Body of pancreas (tissue), 4 donors: ENCODE data around the gene AGAP1.

Experiments
- POLR2A ChIP-seq, 3 donors: fragments of 450-650 bp; IDR thresholded peaks; one replicate each; pipeline ENCODE4 v1.6.1; 2016; ENCODE audit warnings: antibody characterized with exemption in 3 of 3, mild to moderate bottlenecking in 2 of 3
- TF ChIP-seq, protein P1 (sequence below), 7 experiments: fragments of 450-650 bp in 4 of 7; fragments of 200-600 bp in 3 of 7; sonication (generic) in 3 of 7; IDR thresholded peaks; one replicate each; pipeline ENCODE4 v1.5.1; 2016 to 2019; ENCODE audit warnings: antibody characterized with exemption in 7 of 7

DNA sequence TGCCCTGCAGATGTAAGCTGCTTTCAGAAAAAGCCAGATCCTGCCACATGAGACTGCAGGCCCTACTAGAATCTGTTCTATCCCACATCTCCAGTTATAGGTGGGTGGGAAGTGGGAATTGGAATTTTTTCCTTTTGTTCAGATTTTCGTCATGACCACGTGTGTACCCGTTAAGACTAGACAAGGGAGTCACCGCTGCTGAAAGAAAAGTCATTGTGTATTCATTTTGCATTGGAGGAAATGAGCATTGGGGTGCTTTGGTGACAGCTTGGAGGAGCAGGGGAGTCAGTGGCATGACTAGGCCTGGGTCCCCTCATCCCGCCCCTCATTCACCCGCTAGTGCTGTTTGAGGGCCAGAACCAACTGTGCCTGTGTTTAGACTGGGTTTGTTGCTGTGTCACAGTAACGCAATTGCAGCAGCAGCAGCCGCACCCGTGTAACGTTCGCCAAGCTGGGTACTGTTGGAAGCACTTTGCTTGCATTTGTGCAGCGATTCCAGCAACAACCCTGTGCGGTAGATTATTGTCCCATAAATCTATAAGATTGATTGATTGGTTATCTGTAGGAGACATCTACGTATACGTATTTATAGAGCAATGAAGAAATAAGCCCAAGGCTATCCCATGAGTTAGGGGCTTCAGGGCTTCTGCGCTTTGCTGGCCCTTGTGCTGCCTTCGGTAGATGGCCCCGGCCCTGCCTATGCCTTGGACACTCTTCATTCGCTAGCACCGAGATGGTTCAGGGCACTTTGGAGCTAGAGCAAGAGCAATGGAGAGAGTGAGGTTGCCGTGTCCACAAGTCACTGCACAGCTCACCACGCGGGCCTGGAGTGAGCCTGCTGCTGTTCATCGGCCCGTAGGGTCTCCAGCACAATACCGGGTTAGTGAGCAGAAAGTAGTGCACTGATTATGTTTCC, 194.9 kb downstream of the AGAP1 start:
- TF ChIP-seq, protein P1, sequence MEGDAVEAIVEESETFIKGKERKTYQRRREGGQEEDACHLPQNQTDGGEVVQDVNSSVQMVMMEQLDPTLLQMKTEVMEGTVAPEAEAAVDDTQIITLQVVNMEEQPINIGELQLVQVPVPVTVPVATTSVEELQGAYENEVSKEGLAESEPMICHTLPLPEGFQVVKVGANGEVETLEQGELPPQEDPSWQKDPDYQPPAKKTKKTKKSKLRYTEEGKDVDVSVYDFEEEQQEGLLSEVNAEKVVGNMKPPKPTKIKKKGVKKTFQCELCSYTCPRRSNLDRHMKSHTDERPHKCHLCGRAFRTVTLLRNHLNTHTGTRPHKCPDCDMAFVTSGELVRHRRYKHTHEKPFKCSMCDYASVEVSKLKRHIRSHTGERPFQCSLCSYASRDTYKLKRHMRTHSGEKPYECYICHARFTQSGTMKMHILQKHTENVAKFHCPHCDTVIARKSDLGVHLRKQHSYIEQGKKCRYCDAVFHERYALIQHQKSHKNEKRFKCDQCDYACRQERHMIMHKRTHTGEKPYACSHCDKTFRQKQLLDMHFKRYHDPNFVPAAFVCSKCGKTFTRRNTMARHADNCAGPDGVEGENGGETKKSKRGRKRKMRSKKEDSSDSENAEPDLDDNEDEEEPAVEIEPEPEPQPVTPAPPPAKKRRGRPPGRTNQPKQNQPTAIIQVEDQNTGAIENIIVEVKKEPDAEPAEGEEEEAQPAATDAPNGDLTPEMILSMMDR (IDR thresholded peaks at IDR 0.05), result no peak
- TF ChIP-seq POLR2A (IDR thresholded peaks at IDR 0.05), result no peak
